GOT3 (cell line): ENCODE measurements around the gene GFM2.
"Not testable (repeated sequence)": the region's sequence is repeated elsewhere in the genome, so short reads cannot be mapped to it uniquely, and the experiment has no call there.

Source experiments
- DNase-seq: peaks from one replicate; lab custom pipeline; 2025; ENCODE audit warnings: mixed read lengths; lab: John Stamatoyannopoulos, UW

Gene GFM2, protein sequence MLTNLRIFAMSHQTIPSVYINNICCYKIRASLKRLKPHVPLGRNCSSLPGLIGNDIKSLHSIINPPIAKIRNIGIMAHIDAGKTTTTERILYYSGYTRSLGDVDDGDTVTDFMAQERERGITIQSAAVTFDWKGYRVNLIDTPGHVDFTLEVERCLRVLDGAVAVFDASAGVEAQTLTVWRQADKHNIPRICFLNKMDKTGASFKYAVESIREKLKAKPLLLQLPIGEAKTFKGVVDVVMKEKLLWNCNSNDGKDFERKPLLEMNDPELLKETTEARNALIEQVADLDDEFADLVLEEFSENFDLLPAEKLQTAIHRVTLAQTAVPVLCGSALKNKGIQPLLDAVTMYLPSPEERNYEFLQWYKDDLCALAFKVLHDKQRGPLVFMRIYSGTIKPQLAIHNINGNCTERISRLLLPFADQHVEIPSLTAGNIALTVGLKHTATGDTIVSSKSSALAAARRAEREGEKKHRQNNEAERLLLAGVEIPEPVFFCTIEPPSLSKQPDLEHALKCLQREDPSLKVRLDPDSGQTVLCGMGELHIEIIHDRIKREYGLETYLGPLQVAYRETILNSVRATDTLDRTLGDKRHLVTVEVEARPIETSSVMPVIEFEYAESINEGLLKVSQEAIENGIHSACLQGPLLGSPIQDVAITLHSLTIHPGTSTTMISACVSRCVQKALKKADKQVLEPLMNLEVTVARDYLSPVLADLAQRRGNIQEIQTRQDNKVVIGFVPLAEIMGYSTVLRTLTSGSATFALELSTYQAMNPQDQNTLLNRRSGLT

DNA sequence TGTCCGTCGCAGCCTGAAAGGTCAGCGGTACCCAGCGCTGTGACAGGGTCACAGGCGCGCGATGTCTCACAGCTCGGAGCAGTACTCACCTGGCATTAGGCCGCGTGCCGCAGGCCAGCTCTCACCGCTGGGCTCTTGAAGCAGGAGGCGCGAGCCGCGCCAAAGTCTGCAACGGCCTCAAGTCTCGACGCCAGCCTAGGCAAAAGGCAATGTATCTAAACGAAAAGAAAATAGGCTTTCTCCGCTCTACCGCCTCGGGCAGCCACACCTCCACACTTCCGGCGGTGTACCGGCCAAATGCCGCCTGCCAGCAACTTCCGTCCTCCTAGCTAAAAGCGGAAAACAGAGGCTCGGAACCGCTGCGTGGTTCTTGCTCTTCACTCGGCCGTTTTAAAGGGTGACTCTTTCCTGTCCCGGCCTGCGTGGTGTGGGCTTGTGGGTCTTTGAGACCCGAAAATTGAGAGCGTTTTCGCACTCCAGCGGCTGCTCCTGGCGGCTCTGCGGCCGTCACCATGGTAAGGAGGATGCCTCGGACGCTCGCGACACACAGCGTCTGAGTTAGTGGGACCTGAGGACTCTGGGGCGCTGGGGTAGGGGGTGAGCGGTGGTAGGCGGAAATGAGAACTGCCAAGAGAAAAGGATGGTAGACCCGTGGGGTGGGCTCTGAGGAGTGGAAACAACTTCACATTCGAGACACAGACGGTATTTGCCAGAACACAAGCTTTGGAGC is at the start of gene GFM2, which contains the start of gene NSA2:
Gene GFM2, minus strand, starts transcription at position 269 of the 730 bp plus-strand sequence. CDS start 3,375 bp downstream, outside the sequence.
Gene NSA2, plus strand, starts transcription at position 401 of the 730 bp plus-strand sequence. Its CDS starts 112 bp downstream, at position 513.
- DNase-seq, result peak; percentile 64

DNA sequence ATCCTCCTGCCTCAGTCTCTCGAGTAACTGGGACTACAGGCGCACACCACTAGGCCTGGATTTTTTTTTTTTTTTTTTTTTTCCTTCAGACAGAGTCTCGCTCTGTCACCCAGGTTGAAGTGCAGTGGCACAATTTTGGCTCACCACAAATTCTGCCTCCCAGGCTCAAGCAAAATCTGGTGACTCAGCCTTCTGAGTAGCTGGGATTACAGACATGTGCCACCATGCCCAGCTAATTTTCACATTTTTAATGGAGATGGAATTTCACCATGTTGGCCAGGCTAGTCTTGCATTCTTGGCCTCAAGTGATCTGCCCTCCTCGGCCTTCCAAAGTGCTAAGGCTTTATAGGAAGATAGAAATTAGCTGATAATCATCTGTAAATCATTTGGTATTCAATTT is 44.0 kb upstream of the GFM2 start:
- no peak for DNase-seq

DNA sequence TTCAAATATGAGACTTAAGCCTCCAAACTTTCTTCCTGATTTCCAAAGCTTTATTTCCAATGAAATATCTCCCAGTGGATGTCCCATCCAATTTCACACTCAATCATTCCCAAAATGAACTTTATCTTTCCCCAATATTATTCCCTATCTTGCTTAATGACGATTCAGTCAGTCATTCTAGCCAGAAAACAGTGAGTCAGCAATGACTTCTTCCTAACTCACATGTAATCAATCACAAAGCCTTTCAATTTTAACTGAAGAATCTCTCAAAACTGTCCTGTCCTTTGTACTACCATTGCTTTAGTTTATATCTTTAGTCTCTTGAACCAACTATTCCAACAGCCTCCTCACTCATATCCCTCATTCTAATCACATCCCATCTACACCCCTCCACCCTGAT is 35.0 kb upstream of the GFM2 start:
- no peak for DNase-seq

DNA sequence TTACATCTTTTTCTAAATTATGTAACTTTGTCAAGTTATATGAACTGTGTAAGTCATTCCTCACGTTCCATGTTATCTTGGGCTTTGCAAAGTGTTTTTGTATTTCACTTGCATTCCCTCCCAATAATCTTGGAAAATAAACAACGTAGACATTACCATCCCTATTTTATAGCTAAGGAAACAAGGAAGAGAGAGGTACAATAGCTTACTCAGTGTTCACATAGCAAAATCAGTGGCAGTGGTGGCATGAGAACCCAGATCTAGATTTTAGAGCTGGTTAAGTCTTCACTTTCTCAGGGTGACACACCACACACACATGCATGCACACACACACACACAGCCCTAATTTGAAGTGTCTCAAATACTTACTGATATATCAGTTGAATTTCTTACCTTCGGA is 34.3 kb upstream of the GFM2 start:
- no peak for DNase-seq

DNA sequence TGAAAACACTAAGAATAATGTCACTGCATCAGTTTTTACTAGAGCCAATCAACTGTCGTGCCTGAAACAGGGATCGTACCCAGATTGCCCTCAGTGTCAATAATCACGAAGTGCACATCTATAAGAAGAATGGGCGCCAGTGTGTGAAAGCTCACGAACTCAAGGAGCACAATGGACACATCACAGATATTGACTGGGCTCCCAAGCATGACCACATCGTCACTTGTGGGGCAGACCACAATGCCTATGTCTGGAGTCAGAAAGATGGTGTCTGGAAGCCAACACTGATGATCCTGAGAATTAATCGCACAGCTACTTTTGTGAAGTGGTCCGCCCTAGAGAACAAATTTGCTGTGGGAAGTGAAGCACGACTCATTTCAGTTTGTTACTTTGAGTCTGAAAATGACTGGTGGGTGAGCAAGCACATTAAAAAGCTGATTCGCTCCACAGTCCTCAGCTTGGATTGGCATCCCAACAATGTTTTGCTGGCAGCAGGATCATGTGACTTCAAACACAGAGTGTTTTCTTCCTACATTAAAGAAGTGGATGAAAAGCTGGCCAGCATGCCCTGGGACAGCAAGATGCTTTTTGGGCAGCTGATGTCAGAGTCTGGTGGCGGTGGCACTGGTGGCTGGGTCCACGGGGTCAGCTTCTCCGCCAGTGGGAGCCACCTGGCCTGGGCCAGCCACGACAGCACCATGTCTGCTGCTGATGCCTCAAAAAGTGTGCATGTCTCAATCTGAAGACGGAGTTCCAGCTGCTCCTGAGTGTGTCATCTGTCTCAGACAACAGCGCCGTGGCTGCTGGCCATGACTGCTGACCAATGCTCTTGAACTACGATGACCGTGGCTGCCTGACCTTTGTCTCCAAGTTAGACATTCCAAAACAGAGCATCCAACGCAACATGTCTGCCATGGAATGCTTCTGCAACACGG is 32.3 kb upstream of the GFM2 start:
- no peak for DNase-seq

DNA sequence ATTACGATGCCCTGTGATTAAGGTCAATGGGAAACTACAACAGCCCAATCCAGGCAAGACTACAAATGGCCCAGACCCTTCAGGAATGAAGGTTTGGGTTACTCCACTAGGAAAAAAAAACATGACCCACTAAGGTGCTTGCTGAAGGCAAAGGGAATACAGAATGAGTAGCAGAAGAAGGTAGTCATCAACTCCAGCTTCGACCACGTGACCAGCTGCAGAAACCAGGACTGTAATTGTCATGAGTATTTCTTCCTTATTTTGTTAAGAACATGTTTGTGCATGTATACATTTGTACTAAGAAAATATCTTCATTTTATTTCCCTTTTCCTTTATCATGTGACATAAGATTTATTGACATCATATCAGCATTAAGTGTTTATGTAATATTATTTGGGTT is 24.8 kb upstream of the GFM2 start:
- DNase-seq, result not testable (repeated sequence)

DNA sequence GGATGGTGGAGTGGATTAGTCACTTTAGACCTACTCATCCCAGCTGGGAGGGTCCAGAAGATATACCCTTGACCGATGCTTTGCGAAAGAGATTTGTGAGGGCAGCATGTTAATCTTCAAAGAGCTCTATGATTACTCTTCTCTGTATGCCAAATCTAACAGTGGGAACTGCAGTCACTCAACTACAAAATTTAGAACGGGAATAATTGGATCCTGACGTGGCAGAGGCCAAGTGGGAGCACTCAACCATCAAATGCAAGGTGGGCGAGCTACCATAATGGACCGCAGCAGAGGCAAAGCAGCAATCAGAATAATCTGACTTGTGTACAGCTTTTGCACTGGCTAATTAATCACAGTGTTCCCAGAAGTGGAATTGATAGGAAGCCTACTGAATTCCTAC is 20.5 kb upstream of the GFM2 start:
- DNase-seq, result no peak

DNA sequence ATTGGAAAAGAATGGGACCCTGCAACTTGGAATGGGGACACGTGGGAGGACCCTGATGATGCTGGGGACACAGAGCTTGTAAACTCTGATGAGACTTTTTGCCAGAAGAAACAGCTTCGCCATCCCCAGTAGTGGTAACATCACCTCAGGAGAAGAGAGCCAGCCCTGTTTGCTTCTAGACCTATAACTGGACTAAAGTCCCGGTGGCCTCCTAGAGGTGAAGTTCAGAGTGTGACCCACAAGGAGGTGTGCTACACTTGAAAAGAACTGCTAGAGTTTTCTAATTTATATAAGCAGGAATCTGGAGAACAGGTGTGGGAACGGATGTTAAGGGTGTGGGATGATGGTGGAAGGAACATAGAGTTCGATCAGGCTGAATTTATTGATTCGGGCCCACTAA is 19.9 kb upstream of the GFM2 start:
- DNase-seq, result no peak

DNA sequence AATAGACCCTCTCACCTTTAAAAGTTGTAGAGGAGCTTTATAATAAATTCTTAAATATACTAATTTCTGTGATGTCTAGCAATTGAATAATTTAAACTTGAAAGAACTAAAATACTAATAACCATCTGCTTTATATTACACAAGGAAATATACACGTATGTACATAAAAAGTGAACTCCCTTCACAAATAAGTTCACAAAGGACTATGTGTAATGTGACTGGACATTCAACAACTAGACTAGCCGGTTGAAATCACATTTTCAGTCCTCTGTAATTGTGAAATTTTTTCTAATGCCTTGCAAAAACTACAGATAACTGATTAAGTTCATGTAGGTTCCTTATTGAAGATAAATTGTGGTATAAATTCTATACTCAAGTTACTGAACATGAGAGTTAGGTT is 11.7 kb upstream of the GFM2 start:
- no peak for DNase-seq

DNA sequence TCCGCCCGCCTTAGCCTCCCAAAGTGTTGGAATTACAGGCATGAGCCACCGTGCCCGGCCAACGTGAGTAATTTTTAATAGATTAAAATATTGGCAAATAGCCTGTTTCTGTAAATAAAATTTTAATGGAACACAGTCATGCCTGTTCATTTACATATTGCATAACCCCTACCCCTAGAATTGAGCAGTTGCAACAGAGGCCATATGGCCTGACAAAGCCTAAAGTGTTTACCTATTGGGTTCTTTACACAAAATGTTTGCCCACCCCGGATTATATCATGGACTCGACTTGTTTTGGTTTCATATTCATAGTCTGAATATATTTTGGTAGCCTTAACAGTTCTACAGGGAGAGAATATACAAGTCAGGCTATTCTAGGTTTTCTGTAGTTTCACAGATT is 5.4 kb upstream of the GFM2 start:
- DNase-seq, result no peak

DNA sequence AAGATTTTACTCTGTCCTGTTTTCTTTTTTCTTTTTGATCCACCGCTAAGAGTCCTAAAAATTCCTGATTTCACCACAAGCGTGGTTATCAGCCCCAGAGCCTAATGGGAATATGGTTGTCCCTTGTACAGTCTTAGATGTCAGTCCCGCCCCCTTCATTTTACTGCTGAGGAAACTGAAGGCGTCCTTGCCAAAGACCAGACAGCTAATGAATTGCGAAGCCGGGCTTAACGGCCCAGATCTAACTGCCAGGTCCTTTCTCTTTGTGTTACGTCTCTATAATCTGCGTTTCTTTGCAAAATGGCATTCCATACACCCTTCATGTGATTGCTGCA is 629 bp upstream of the GFM2 start:
- no peak for DNase-seq

DNA sequence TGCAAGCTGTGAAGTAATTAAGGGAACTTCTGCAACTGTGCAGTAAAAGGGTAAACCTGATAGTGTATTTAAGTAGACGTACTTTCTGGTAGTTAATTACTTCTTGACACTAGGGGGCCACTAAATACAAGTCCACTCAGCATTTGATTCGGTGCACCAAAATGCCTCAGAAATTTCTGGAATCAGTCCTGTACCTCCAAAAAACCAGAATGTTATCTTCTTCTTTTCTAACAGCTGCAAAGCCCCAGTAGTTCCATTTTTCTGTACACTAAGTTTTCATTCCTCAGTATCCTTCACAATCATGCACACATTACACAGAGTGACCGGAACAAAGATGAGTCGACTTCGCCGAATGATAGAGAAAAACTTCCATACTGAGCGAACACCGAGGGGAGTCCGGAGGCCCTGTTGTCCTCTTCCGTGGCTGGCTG is 484 bp downstream of the GFM2 start:
- no peak for DNase-seq

DNA sequence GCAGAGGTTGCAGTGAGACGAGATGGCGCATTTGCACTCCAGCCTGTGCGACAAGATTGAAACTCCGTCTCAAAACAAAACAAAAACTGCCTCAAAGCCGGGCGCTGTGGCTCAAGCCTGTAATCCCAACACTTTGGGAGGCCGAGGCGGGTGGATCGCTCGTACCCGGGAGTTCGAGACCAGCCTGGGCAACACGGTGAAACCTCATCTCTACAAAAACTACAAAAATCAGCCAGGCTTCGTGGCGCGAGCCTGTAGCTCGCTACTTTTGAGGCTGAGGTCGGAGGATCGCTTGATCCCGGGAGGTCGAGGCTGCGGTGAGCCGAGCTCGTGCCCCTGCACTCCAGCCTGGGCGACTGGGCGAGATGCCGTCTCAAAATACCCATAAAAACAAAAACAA is 988 bp downstream of the GFM2 start:
- DNase-seq, result no peak

DNA sequence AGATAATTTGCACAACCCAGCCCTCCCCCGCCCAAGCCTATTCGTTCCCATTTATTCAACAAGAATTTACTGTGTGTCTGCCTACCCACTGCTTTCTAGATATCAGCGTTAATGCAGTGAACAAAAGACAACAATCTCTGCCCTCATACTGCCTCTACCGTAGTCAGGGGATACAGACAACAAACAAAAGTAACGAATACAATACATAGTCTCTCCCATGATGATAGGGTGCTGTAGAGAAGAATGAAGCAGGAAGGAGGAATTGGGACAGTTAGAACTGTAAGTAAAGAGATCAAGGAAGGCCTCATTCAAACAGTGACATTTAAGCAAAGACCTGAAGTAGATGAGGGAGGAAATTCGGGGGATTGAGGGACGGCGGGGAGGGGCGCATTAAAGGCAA is 1.7 kb downstream of the GFM2 start:
- no peak for DNase-seq

DNA sequence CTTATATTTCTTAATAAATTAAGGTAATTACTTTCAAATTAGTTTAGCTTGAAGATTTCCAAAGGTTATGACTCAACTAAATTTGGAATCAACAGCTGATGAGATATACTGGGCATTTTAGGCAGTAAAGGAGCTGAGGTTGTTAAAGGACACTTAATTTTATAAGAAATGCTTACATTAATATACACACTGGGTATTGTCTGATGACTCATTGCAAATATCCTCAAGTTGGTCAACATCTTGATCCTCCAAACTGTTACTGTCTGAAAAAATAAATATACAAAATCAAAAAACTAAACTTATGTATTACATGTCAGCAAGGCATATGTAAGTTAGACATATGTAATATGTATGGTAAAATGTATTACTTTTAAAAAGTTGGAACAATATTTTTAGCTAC is 3.4 kb downstream of the GFM2 start:
- no peak for DNase-seq

DNA sequence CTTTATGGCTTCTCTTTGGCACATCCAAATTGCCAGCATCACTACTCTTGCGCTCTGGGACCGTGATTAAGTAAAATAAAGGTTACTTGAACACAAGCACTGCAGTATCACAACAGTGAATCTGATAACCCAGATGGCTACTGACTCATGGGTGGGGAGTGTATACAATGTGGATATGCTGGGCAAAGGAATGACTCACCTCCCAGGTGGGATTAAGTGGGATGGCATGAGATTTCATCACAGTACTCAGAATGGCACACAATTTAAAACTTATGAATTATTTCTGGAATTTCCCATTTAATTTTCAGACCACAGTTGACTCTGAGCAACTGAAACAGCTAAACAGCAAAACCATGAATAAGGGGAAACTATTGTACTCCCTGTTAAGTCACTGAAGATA is 4.3 kb downstream of the GFM2 start:
- no peak for DNase-seq

DNA sequence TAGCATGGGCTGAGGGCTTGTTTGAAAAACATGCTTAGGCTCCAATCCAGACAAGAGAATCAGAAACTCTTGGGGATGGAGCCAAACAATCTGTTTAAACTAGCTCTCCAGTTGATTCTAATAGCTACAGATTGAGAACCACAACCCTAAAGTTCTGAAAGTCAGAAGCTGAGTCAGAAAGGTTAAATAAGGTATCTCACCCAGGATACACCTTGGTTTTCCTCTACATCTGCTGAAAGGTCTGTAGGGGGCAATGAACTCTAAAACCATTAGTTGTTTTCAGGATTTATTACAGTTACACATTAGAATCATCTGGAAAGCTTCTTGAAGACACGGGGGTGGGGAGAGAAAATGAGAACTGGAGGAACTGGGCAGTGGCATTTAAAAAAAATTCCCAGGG is 5.7 kb downstream of the GFM2 start:
- DNase-seq, result no peak

DNA sequence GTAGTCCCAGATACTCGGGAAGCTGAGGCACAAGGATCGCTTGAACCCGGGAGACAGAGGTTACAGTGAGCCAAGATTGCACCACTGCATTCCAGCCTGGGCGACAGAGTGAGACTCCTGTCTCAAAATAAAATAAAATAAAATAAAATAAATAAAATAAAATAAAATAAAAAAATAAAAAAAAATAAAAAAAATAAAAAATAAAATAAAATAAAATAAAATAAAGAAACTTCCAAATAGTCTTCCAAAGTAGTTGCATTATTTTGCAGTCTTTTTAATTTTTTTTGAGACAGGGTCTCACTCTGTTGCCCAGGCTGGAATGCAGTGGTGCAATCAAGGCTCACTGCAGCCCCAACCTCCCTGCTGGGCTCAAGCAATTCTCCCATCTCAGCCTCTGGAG is 18.2 kb downstream of the GFM2 start:
- not testable (repeated sequence) for DNase-seq

DNA sequence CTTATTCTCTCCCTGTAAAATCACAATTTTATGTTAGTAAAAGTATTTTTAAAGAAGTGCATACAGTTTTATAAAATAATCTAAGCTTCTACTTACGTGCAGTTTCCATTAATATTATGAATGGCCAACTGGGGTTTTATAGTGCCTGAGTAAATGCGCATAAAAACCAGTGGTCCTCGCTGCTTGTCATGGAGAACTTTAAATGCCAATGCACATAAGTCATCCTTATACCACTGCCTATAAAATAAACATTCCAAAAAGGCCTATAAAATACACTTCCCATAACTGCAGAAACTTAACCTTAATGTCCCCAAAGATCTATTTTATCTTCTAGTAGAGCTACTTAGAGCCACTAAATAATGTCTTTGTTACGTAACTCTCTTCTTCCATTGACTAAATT is 28.5 kb downstream of the GFM2 start:
- DNase-seq, result no peak

DNA sequence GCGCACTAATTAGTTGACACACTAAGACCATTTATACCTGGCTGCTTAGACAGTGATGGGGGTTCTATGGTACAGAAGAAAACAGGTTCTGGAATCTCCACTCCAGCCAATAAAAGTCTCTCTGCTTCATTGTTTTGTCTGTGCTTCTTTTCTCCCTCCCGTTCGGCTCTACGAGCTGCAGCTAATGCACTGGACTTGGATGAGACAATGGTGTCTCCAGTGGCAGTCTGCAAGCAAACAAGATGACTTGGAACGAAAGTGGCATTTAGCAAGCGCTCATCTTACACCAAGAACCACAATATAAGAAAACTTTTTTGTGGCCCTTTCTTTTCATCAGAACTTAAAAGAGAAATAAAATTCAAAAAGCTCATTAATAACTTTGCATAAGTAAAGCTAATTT is 30.2 kb downstream of the GFM2 start:
- DNase-seq, result no peak

DNA sequence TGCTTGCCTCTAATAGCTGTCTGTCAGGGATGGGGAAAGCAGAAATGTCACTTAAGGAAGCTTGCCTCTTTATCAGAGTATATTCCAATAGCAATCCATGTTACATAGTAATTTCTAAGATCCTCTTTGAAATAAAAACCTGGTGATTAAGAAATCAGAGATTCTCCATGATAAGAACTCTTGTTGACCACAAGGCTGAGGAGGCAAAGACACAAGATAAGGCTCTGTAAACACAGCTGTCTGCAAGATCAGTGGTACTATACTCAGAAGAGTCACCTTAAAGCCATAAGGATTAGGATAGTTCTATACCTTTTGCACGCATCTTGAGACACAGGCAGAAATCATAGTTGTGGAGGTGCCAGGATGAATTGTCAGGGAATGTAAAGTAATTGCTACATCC is 41.6 kb downstream of the GFM2 start:
- DNase-seq, result no peak

DNA sequence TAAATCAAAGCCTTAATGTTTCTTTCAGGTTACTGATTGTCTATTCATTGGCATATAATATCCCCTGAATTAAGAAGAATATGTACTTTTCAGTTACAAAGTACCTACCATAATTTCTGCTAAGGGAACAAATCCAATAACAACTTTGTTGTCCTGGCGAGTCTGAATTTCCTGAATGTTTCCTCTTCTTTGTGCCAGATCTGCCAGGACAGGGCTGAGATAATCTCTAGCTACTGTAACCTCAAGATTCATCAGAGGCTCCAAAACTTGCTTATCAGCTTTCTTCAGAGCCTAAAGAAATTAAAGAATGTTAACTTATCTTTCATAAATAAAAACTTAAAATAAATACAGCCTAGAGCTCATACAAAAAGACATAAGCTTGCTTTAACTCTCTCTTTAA is 44.6 kb downstream of the GFM2 start:
- DNase-seq, result no peak
